IMR-90 (cell line): ENCODE measurements around the gene ZNF273. TPM values are rescaled to one million over a fixed set of nuclear protein-coding genes. Genes with fewer than 3 reads are reported as not detected.

ENCODE experiments used
- ATAC-seq: fragments of 200-7000 bp; cut with Tn5 transposase; 2 replicates; pipeline ENCODE4 v1.9.1; 2020; ENCODE audit warnings: low read depth, mild to moderate bottlenecking, moderate library complexity
- BruUV-seq: library from RNA; stranded (reverse); fragments of 400-500 nt; replicated peaks from 2 replicates; lab custom pipeline; 2021; lab: Mats Ljungman, UMichigan
- CTCF ChIA-PET: fragments of 300-600 bp; formaldehyde crosslinking; extraction: SDS; loops from one replicate; lab custom pipeline; 2021; ENCODE audit warnings: antibody characterized with exemption; lab: Yijun Ruan, JAX
- POLR2A ChIA-PET: fragments of 300-600 bp; sonication (Branson Sonifier 250); formaldehyde crosslinking; loops from one replicate; lab custom pipeline; 2022; ENCODE audit warnings: antibody characterized with exemption; ENCODE audit not compliant: unreplicated experiment; lab: Charles Lee
- DNase-seq: peaks from one replicate; pipeline ENCODE4 v3.0.0; 2013
- H2AFZ ChIP-seq: replicated peaks from 2 replicates; pipeline ENCODE3; 2013; ENCODE audit warnings: low read length, mild to moderate bottlenecking; ENCODE audit not compliant: poor library complexity
- H2AK5ac ChIP-seq: 2 replicates; pipeline ENCODE4 v1.6.1; 2013; ENCODE audit warnings: low read depth, low read length, inconsistent platforms
- H2AK9ac ChIP-seq: replicated peaks from 2 replicates; pipeline ENCODE3; 2013; ENCODE audit warnings: mild to moderate bottlenecking, low read depth, low read length, moderate library complexity; ENCODE audit not compliant: poor library complexity
- H2BK120ac ChIP-seq: 2 replicates; pipeline ENCODE4 v1.6.1; 2013; ENCODE audit warnings: low read depth, low read length, inconsistent platforms
- H2BK15ac ChIP-seq: 3 replicates; pipeline ENCODE4 v1.6.1; 2013; ENCODE audit warnings: low read depth, low read length, inconsistent platforms
- H2BK20ac ChIP-seq: 2 replicates; pipeline ENCODE4 v1.6.1; 2013; ENCODE audit warnings: low read depth, mild to moderate bottlenecking, inconsistent platforms, low read length, moderate library complexity
- H2BK5ac ChIP-seq: 2 replicates; pipeline ENCODE4 v1.6.1; 2013; ENCODE audit warnings: mild to moderate bottlenecking, low read depth, low read length, inconsistent platforms; ENCODE audit not compliant: poor library complexity, severe bottlenecking
- H3K14ac ChIP-seq: replicated peaks from 2 replicates; pipeline ENCODE4 v1.6.1; 2013; ENCODE audit warnings: low read depth, low read length, inconsistent platforms
- H3K18ac ChIP-seq: 2 replicates; pipeline ENCODE4 v1.6.1; 2013; ENCODE audit warnings: low read depth, low read length, control low read depth
- H3K23ac ChIP-seq: 2 replicates; pipeline ENCODE4 v1.6.1; 2013; ENCODE audit warnings: low read depth, low read length, inconsistent platforms
- H3K27ac ChIP-seq: 2 replicates; pipeline ENCODE4 v1.5.1; 2013; ENCODE audit warnings: mild to moderate bottlenecking, control low read depth, low read length; ENCODE audit not compliant: insufficient read depth
- H3K27me3 ChIP-seq: 2 replicates; pipeline ENCODE4 v1.6.1; 2013; ENCODE audit warnings: low read length; ENCODE audit not compliant: control insufficient read depth, insufficient read depth
- H3K36me3 ChIP-seq: 2 replicates; pipeline ENCODE4 v1.6.1; 2013; ENCODE audit warnings: low read length, mixed read lengths; ENCODE audit not compliant: control insufficient read depth, insufficient read depth
- H3K4ac ChIP-seq: 2 replicates; pipeline ENCODE4 v1.6.1; 2013; ENCODE audit warnings: low read depth, low read length, inconsistent platforms
- H3K4me1 ChIP-seq: 2 replicates; pipeline ENCODE4 v1.6.1; 2013; ENCODE audit warnings: low read length, mixed read lengths; ENCODE audit not compliant: control insufficient read depth, insufficient read depth
- H3K4me2 ChIP-seq: 2 replicates; pipeline ENCODE4 v1.6.1; 2013; ENCODE audit warnings: low read depth, mild to moderate bottlenecking, control low read depth, low read length, moderate library complexity
- H3K4me3 ChIP-seq: 2 replicates; pipeline ENCODE4 v1.5.1; 2013; ENCODE audit warnings: low read depth, mild to moderate bottlenecking, control low read depth, low read length, moderate library complexity; ENCODE audit not compliant: insufficient read depth
- H3K56ac ChIP-seq: 2 replicates; pipeline ENCODE4 v1.6.1; 2013; ENCODE audit warnings: low read length, inconsistent platforms; ENCODE audit not compliant: insufficient read depth; ENCODE audit errors: extremely low read depth
- H3K79me1 ChIP-seq, 2 experiments: 2 replicates each; pipeline ENCODE4 v1.6.1; 2013; ENCODE audit warnings: low read length in 2 of 2, inconsistent platforms in 1 of 2, low read depth in 1 of 2
- H3K9ac ChIP-seq: 2 replicates; pipeline ENCODE4 v1.6.1; 2013; ENCODE audit warnings: low read depth, low read length, control low read depth
- H3K9me1 ChIP-seq: 2 replicates; pipeline ENCODE4 v1.6.1; 2013; ENCODE audit warnings: low read length, inconsistent platforms; ENCODE audit not compliant: insufficient read depth
- H3K9me3 ChIP-seq: 2 replicates; pipeline ENCODE4 v1.6.1; 2013; ENCODE audit warnings: low read length; ENCODE audit not compliant: control insufficient read depth, insufficient read depth
- H4K20me1 ChIP-seq: 2 replicates; pipeline ENCODE4 v1.6.1; 2013; ENCODE audit warnings: low read length, inconsistent platforms; ENCODE audit not compliant: insufficient read depth
- H4K5ac ChIP-seq: 2 replicates; pipeline ENCODE4 v1.6.1; 2013; ENCODE audit warnings: mild to moderate bottlenecking, low read depth, low read length, control low read depth
- H4K8ac ChIP-seq, 2 experiments: 2 replicates each; pipeline ENCODE4 v1.6.1; 2013; ENCODE audit warnings: low read depth in 2 of 2, low read length in 2 of 2, control low read depth in 1 of 2, inconsistent platforms in 1 of 2
- H4K91ac ChIP-seq: 2 replicates; pipeline ENCODE4 v1.6.1; 2013; ENCODE audit warnings: low read depth, low read length, inconsistent platforms; ENCODE audit not compliant: insufficient read depth
- BHLHE40 ChIP-seq: fragments of 150-350 bp; IDR thresholded peaks from 2 replicates; pipeline ENCODE4 v1.6.1; 2016; ENCODE audit warnings: mild to moderate bottlenecking, low read depth, low read length
- CEBPB ChIP-seq: IDR thresholded peaks from 2 replicates; pipeline ENCODE4 v1.6.1; 2012; ENCODE audit warnings: low read depth, low read length, improper control_type of control experiment
- FOS ChIP-seq: fragments of 150-350 bp; IDR thresholded peaks from 2 replicates; pipeline ENCODE4 v1.6.1; 2016; ENCODE audit warnings: low read depth, low read length
- RAD21 ChIP-seq: IDR thresholded peaks from 2 replicates; pipeline ENCODE4 v1.6.1; 2012; ENCODE audit warnings: low read length, improper control_type of control experiment
- RFX5 ChIP-seq: IDR thresholded peaks from 2 replicates; pipeline ENCODE4 v1.8.0; 2012; ENCODE audit warnings: low read depth, mild to moderate bottlenecking, low read length, moderate library complexity
- WGBS, 2 experiments: methylation state at CpG; one replicate each; pipeline versions ENCODE4 v1.1.5 to v1.1.7; 2013; ENCODE audit warnings: missing lambda C conversion rate in 2 of 2; ENCODE audit not compliant: insufficient read length in 1 of 2; ENCODE audit errors: extremely low coverage in 2 of 2; 5-methylcytosine and 5-hydroxymethylcytosine counted together
- dilution Hi-C: fragments of 300-500 bp; cut with HindIII; formaldehyde crosslinking; loops from one replicate; pipeline ENCODE4 v1.14.3; 2018; ENCODE audit warnings: low sequenced_read_pairs; ENCODE audit not compliant: unreplicated experiment
- in situ Hi-C: fragments of 300-500 bp; cut with MboI; formaldehyde crosslinking; loops from 3 replicates; pipeline ENCODE4 v1.14.3; 2019; ENCODE audit warnings: low sequenced_read_pairs, inconsistent platforms, mixed read lengths
- intact Hi-C: fragments of 100-400 bp; cut with micrococcal nuclease; formaldehyde crosslinking; loops from 2 replicates; pipeline ENCODE4 v1.10.0; 2022
- polyA plus RNA-seq, 3 experiments: library from polyadenylated mRNA; depleted of rRNA; stranded (reverse); fragments of >200 nt; gene quantifications; 2 replicates each; pipeline ENCODE4 v1.2.3, GENCODE V29; 2012; ENCODE audit warnings: low replicate concordance in 1 of 3
- total RNA-seq: library from RNA; depleted of rRNA; stranded (reverse); fragments of >200 nt; gene quantifications from 2 replicates; pipeline ENCODE4 v1.2.3, GENCODE V29; 2012
- TF ChIP-seq, protein P1 (sequence below): fragments of 150-350 bp; IDR thresholded peaks from 2 replicates; pipeline ENCODE4 v1.6.1; 2017; ENCODE audit warnings: mild to moderate bottlenecking, antibody characterized with exemption, low read length, low read depth

The ZNF273 gene
- total and polyA plus RNA-seq, 2 of the 4 experiments (the other 2 are of a cell fraction) = 1.5 to 2.7 TPM

DNA sequence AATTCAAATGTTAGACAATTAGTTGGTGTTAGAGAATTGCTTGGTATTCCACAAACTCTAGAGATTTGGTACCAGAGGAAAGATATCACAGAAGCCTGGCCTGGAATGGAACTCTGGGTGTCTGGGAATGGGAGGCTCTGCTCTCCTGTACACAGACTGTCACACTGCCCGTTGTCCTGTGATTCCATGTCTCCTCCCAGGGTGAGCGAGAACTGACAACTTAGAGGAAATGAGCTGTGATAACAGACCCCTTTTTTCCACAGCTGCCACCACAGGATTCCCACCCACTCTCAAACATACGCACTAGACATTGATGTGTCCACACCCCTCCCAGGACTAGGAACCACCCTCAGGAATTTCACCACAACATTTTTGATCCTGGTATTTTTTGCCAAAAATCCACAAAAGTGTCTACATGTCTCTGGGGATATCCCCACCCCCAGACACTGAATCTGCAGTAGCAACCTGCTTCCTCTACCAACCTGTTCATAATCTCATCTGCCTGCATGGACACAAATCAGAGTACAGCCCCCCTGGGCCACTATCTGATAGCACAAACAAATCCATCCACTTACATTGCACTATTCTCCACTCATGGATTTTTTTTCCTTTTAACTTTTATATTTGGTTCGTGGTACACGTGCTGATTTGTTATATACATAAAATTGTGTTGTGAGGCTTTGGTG, 4.7 kb downstream of the ZNF273 start:
- no peak overlapping the region for H2BK20ac ChIP-seq

More for the DNA sequence above, 4.7 kb downstream of the ZNF273 start:
- Histone ChIP-seq H3K56ac (no peak overlapping the region), H3K9me1 (no peaks in the 10 kb centered on the region), H3K4ac (no peak overlapping the region), H3K14ac (no peak overlapping the region), H3K23ac (no peak overlapping the region), H3K27me3 (no peaks in the 10 kb centered on the region), H2AK9ac (no peak overlapping the region), H2BK120ac (no peak overlapping the region), H2BK5ac (no peak overlapping the region), H2AFZ (no peak overlapping the region), H4K91ac (no peak overlapping the region), H4K8ac (no peak overlapping the region), H2BK15ac (no peak overlapping the region), H4K5ac (no peak overlapping the region), H3K18ac (no peak overlapping the region), H3K4me3 (no peak overlapping the region), H3K79me1 (peaks cover 29 to 30% of the 10 kb centered on the region in 2 experiments), H2AK5ac (no peak overlapping the region), H3K27ac (no peak overlapping the region), H4K20me1 (no peaks in the 10 kb centered on the region; the same call in 1 of the 2 replicates), H3K4me2 (no peak overlapping the region), H3K36me3 (no peaks in the 10 kb centered on the region), H3K9me3 (no peaks in the 10 kb centered on the region), H3K4me1 (peaks cover 4% of the 10 kb centered on the region; the same call in 1 of the 2 replicates), H3K9ac (no peak overlapping the region)
- DNase-seq (peak; percentile 17), ATAC-seq (no peak)
- dilution Hi-C loops = no loop called here
- TF ChIP-seq RFX5 = no peak
- TF ChIP-seq FOS = no peak
- TF ChIP-seq, protein P1, sequence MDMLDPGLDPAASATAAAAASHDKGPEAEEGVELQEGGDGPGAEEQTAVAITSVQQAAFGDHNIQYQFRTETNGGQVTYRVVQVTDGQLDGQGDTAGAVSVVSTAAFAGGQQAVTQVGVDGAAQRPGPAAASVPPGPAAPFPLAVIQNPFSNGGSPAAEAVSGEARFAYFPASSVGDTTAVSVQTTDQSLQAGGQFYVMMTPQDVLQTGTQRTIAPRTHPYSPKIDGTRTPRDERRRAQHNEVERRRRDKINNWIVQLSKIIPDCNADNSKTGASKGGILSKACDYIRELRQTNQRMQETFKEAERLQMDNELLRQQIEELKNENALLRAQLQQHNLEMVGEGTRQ = no peak
- no peak for TF ChIP-seq RAD21
- no peak for TF ChIP-seq CEBPB
- no peak for TF ChIP-seq BHLHE40
- no TSS peak for BruUV-seq
- intact Hi-C loops = no loop called here
- ChIA-PET CTCF (no interaction called here), POLR2A (no interaction called here)
- WGBS, 2 experiments = 20% methylated on average over 2 of the region's 5 CpGs; no CpG with 5 or more reads in 1 of the 2 experiments
- in situ Hi-C loops = no loop called here
